ENCODE data around the gene PTGDS.

DNA sequence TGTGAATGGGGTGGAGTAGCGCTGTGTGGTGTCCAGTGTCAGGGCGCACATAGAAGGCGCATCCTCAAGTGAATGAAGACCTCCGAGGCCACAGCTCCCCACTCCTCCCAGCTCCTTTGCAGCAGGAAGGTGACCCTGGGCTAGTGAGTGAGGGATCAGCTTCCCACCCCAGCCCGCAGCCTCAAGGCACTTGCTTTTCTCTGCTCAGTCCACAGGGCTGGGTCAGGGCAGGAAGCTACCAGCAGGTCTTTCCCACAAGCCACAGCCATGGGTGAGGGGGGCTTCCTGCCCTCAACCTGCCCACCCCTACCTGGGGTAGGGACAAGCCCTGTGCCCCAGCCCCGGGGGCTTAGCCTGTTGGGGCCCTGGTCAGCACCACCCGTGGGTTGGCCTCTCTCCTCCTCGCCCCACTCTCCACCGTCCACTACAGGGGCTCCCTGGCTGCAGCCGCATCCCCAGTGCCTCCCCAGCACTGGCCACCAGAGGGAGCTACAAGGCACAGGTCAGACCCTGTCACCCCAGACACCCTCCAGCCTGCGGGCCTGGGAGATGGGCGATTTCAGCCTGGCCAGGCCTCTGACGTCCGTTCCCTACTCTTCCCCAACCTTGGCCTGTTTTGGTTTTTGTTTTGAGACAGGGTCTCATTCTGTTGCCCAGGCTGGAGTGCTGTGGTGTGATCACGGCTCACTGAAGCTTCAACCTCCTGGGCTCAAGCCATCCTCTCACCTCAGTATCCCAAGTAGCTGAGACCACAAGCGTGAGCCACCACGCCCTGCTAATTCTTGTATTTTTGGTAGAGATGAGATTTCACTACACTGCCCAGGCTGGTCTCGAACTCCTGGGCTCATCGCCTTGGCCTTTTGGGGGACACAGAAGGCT, 52.0 kb downstream of the PTGDS start:
- TF ChIP-seq POLR2A (IDR thresholded peaks at IDR 0.05; ENCODE audit: low read depth, low read length) (no peak), TAF1 (IDR thresholded peaks at IDR 0.05; ENCODE audit: borderline replicate concordance, low read depth, low read length) (no peak), POLR2AphosphoS5 (IDR thresholded peaks at IDR 0.05; ENCODE audit: low read depth, low read length) (no peak)
